B cell (primary cell): ENCODE measurements around the gene TDG. TPM values are rescaled to one million over a fixed set of nuclear protein-coding genes. Genes with fewer than 3 reads are reported as not detected.
"Not testable (repeated sequence)": the region's sequence is repeated elsewhere in the genome, so short reads cannot be mapped to it uniquely, and the experiment has no call there.

ENCODE experiments used
- ATAC-seq: fragments of 200-7000 bp; cut with Tn5 transposase; one replicate; pipeline ENCODE4 v1.10.0; 2021; ENCODE audit warnings: low read depth, mild to moderate bottlenecking, moderate number of reproducible peaks, moderate library complexity
- CTCF ChIA-PET: fragments of 350-600 bp; sonication (Branson Sonifier 250); formaldehyde crosslinking; loops from one replicate; lab custom pipeline; 2021; ENCODE audit warnings: antibody characterized with exemption, inconsistent platforms; lab: Charles Lee
- POLR2A ChIA-PET: fragments of 350-600 bp; sonication (Branson Sonifier 250); formaldehyde crosslinking; loops from one replicate; lab custom pipeline; 2021; ENCODE audit warnings: antibody characterized with exemption; lab: Charles Lee
- DNase-seq: peaks from one replicate; pipeline ENCODE4 v3.0.0; 2013
- H2AFZ ChIP-seq: 2 replicates; pipeline ENCODE4 v1.6.1; 2012; ENCODE audit warnings: mild to moderate bottlenecking, low read depth, low read length; ENCODE audit not compliant: insufficient read depth, poor library complexity, severe bottlenecking
- H3K27ac ChIP-seq, 2 donors: 1 replicate in 1 of 2; 2 replicates in 1 of 2; pipeline ENCODE4 v1.5.1; 2012 to 2013; ENCODE audit warnings: low read length in 2 of 2, mild to moderate bottlenecking in 2 of 2, moderate library complexity in 1 of 2
- H3K27me3 ChIP-seq, 4 experiments: fragments of 200-600 bp in 1 of 4; sonication (generic) in 1 of 4; replicated peaks in 1 of 4; 1 replicate in 2 of 4; 2 replicates in 2 of 4; pipeline versions ENCODE4 v1.6.1 to v1.7.0; 2013 to 2016; ENCODE audit warnings: low read length in 3 of 4, mild to moderate bottlenecking in 2 of 4, mixed read lengths in 1 of 4, moderate library complexity in 1 of 4; ENCODE audit not compliant: insufficient read depth in 4 of 4, control insufficient read depth in 3 of 4; ENCODE audit errors: control extremely low read depth in 1 of 4
- H3K36me3 ChIP-seq, 2 experiments: replicated peaks in 1 of 2; 1 replicate in 1 of 2; 2 replicates in 1 of 2; pipeline versions ENCODE4 v1.6.1 to v1.7.1; 2013; ENCODE audit warnings: low read length in 1 of 2; ENCODE audit not compliant: insufficient read depth in 2 of 2, control insufficient read depth in 1 of 2; ENCODE audit errors: control extremely low read depth in 1 of 2, extremely low read depth in 1 of 2
- H3K4me1 ChIP-seq, 2 donors: fragments of 200-600 bp in 1 of 2; sonication (generic) in 1 of 2; 1 replicate in 1 of 2; 2 replicates in 1 of 2; pipeline versions ENCODE4 v1.5.1 to v1.6.1; 2013 to 2017; ENCODE audit warnings: low read length in 2 of 2; ENCODE audit not compliant: control insufficient read depth in 2 of 2, insufficient read depth in 2 of 2
- H3K4me2 ChIP-seq: replicated peaks from 2 replicates; pipeline ENCODE3; 2012; ENCODE audit warnings: mild to moderate bottlenecking, low read depth, low read length; ENCODE audit not compliant: poor library complexity, severe bottlenecking
- H3K4me3 ChIP-seq, 5 experiments: fragments of 200-600 bp in 1 of 5; sonication (generic) in 1 of 5; 1 replicate in 3 of 5; 2 replicates in 2 of 5; pipeline versions ENCODE4 v1.5.1 to v1.7.0; 2011 to 2016; ENCODE audit warnings: low read length in 4 of 5, mild to moderate bottlenecking in 4 of 5, low read depth in 2 of 5, control low read depth in 1 of 5, moderate library complexity in 1 of 5; ENCODE audit not compliant: insufficient read depth in 1 of 5; ENCODE audit errors: control extremely low read depth in 1 of 5, extremely low read depth in 1 of 5
- H3K79me2 ChIP-seq: fragments of 200-600 bp; sonication (generic); one replicate; pipeline ENCODE4 v1.6.0; 2016; ENCODE audit warnings: low read length; ENCODE audit not compliant: control insufficient read depth, insufficient read depth
- H3K9ac ChIP-seq: fragments of 200-600 bp; sonication (generic); 2 replicates; pipeline ENCODE4 v1.6.1; 2017; ENCODE audit warnings: mild to moderate bottlenecking, low read length, moderate library complexity
- H3K9me3 ChIP-seq, 3 donors: one replicate each; pipeline versions ENCODE4 v1.6.1 to v1.7.1; 2013; ENCODE audit warnings: low read length in 2 of 3; ENCODE audit not compliant: control insufficient read depth in 2 of 3, insufficient read depth in 1 of 3; ENCODE audit errors: control extremely low read depth in 1 of 3
- H4K20me1 ChIP-seq: 2 replicates; pipeline ENCODE4 v1.6.0; 2012; ENCODE audit warnings: mild to moderate bottlenecking, low read length; ENCODE audit not compliant: insufficient read depth, control insufficient read depth, poor library complexity, severe bottlenecking
- H3K27ac Mint-ChIP-seq: one replicate; pipeline ENCODE4 v1.8.0; 2021; ENCODE audit warnings: mixed read lengths
- H3K27me3 Mint-ChIP-seq: one replicate; pipeline ENCODE4 v1.8.0; 2021; ENCODE audit warnings: mixed read lengths
- H3K4me1 Mint-ChIP-seq: one replicate; pipeline ENCODE4 v1.8.0; 2021; ENCODE audit warnings: mixed read lengths
- H3K4me3 Mint-ChIP-seq: one replicate; pipeline ENCODE4 v1.8.0; 2021; ENCODE audit warnings: mixed read lengths
- H3K9me3 Mint-ChIP-seq: one replicate; pipeline ENCODE4 v1.8.0; 2022; ENCODE audit warnings: mixed read lengths; ENCODE audit not compliant: insufficient read depth
- WGBS: methylation state at CpG from one replicate; pipeline ENCODE4 v1.1.5; 2013; ENCODE audit warnings: missing lambda C conversion rate; ENCODE audit not compliant: insufficient coverage; 5-methylcytosine and 5-hydroxymethylcytosine counted together
- intact Hi-C: fragments of 100-400 bp; cut with micrococcal nuclease; formaldehyde crosslinking; loops from one replicate; pipeline ENCODE4 v1.10.0; 2022
- polyA plus RNA-seq: library from polyadenylated mRNA; depleted of rRNA; stranded (reverse); fragments of >200 nt; gene quantifications from 2 replicates; pipeline ENCODE4 v1.2.3, GENCODE V29; 2012
- total RNA-seq, 2 donors: library from RNA; stranded (reverse); fragments of 120-200 nt in 1 of 2; gene quantifications; 1 replicate in 1 of 2; 2 replicates in 1 of 2; pipeline versions ENCODE4 v1.2.3 to v1.2.4, GENCODE V29; 2013 to 2022

Gene TDG
- total and polyA plus RNA-seq, 2 donors (not counting 1 experiment from before 2014, with no cell fraction given) = 8.6 to 35.5 TPM

DNA sequence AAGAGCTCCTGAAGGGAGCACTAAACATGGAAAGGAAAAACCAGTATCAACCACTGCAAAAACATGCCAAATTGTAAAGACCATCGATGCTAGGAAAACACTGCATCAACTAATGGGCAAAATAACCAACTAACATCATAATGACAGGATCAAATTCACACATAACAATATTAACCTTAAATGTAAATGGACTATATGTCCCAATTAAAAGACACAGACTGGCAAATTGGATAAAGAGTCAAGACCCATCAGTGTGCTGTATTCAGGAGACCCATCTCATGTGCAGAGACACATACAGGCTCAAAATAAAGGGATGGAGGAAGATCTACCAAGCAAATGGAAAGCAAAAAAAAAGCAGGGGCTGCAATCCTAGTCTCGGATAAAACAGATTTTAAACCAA lies 70.5 kb downstream of the TDG start:
- H3K27ac ChIP-seq, DNase-seq, H3K9me3 Mint-ChIP-seq, CTCF ChIA-PET, H3K79me2 ChIP-seq, H3K9me3 ChIP-seq, H3K4me3 Mint-ChIP-seq, POLR2A ChIA-PET, H3K4me2 ChIP-seq, H3K36me3 ChIP-seq, intact Hi-C loops, H4K20me1 ChIP-seq, H2AFZ ChIP-seq, ATAC-seq, H3K27ac Mint-ChIP-seq, H3K9ac ChIP-seq, H3K27me3 ChIP-seq, H3K4me3 ChIP-seq, H3K4me1 Mint-ChIP-seq, H3K4me1 ChIP-seq: not testable (repeated sequence)
- WGBS = no CpG with 5 or more reads among the region's 2 CpGs
- peaks cover 20% of the 10 kb centered on the region for H3K27me3 Mint-ChIP-seq

Other genes starting within 250 kb of the TDG start
- gene NT5DC3, start 124.6 kb upstream of the TDG start, total RNA-seq = 10.6 and 14.7 TPM in 2 replicates
- gene NT5DC3, start 124.6 kb upstream of the TDG start, polyA plus RNA-seq = 3.1 and 4.4 TPM in 2 replicates
- 203 and 207 TPM in 2 replicates for gene HSP90B1, start 35.5 kb upstream of the TDG start, total RNA-seq
- 94.5 and 142 TPM in 2 replicates for gene HSP90B1, start 35.5 kb upstream of the TDG start, polyA plus RNA-seq
- gene GLT8D2, start 84.3 kb downstream of the TDG start, total RNA-seq = not detected in 2 replicates
- gene GLT8D2, start 84.3 kb downstream of the TDG start, polyA plus RNA-seq = 0.09 TPM in 1 of 2 replicates, not detected in the other
- 10.5 and 11.6 TPM in 2 replicates for gene HCFC2, start 98.7 kb downstream of the TDG start, total RNA-seq
- 8.2 and 11.1 TPM in 2 replicates for gene HCFC2, start 98.7 kb downstream of the TDG start, polyA plus RNA-seq
- gene NFYB, start 172.3 kb downstream of the TDG start, total RNA-seq = 20.2 and 27.2 TPM in 2 replicates
- gene NFYB, start 172.3 kb downstream of the TDG start, polyA plus RNA-seq = 11.7 and 15.2 TPM in 2 replicates
- 44.6 and 48.1 TPM in 2 replicates for gene TXNRD1, start 249.9 kb downstream of the TDG start, total RNA-seq
- 10.1 and 14.4 TPM in 2 replicates for gene TXNRD1, start 249.9 kb downstream of the TDG start, polyA plus RNA-seq